GM12872 (cell line): Measurements from ENCODE around the gene NUP62.

Source experiments
- TF ChIP-seq, protein P1 (sequence below): IDR thresholded peaks from 3 replicates; pipeline ENCODE4 v1.5.1; 2011; ENCODE audit warnings: low read depth, mild to moderate bottlenecking, low read length, moderate library complexity; ENCODE audit not compliant: insufficient read depth

Gene NUP62

DNA sequence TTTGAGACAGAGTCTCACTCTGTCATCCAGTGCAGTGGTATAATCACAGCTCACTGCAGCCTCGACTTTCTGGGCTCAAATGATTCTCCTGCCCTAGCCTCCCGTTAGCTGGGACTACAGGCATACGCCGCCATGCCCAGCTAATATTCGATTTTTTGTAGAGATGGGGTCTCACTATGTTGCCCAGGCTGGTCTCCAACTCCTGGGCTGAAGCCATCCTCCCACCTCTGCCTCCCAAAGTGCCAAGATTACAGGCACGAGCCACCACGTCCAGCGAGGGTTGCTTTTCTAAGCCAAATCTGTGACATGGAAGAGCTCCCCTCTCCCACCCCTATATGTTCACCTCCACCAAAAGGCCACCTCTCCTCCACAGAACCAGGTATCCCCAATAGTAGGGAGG lies 11.2 kb downstream of the NUP62 start:
- TF ChIP-seq, protein P1, sequence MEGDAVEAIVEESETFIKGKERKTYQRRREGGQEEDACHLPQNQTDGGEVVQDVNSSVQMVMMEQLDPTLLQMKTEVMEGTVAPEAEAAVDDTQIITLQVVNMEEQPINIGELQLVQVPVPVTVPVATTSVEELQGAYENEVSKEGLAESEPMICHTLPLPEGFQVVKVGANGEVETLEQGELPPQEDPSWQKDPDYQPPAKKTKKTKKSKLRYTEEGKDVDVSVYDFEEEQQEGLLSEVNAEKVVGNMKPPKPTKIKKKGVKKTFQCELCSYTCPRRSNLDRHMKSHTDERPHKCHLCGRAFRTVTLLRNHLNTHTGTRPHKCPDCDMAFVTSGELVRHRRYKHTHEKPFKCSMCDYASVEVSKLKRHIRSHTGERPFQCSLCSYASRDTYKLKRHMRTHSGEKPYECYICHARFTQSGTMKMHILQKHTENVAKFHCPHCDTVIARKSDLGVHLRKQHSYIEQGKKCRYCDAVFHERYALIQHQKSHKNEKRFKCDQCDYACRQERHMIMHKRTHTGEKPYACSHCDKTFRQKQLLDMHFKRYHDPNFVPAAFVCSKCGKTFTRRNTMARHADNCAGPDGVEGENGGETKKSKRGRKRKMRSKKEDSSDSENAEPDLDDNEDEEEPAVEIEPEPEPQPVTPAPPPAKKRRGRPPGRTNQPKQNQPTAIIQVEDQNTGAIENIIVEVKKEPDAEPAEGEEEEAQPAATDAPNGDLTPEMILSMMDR: no peak

GRCh38 chr19:49916839-49917733 lies 12.2 kb downstream of the NUP62 start:
- TF ChIP-seq, protein P1: peak; percentile 25; the same call in 1 of the 3 replicates

DNA sequence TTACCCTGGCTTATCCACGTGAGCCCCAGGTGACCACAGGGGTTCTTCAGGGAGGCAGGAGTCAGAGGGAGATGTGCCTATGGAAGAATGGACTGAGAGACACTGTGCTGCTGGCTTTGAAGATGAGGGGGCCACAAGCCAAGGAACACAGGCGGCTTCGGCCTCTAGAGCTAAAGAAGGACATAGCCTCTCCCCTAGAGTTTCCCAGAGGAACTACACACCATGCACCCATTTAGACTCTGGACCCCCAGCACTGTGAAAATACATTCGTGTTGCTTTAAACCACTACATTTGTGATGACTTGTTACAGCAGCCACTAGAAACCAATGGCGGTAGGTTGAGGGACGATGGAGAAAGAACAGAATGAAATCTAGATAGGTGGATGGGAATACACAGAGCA lies 14.0 kb downstream of the NUP62 start:
- TF ChIP-seq, protein P1: peak; percentile 53; the same call in 2 of the 3 replicates

DNA sequence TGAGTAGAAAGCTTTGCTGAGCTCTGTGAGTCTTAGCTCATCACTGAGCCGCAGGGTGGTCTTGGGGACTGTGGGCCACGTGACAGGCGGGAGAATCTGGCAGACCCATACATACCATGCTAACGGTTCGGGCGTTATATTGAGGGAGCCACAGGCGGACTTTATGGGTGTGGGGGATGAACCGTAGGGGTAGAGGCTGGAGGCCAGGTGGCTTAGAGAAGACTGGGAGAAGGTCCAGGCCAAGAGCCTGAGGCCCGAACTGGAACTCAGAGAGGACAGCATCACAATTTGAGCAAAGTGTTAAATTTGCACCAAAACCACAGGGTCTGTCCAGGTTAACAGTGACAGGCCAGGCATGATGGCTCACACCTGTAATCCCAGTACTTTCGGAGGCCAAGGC lies 15.6 kb downstream of the NUP62 start:
- TF ChIP-seq, protein P1: no peak

DNA sequence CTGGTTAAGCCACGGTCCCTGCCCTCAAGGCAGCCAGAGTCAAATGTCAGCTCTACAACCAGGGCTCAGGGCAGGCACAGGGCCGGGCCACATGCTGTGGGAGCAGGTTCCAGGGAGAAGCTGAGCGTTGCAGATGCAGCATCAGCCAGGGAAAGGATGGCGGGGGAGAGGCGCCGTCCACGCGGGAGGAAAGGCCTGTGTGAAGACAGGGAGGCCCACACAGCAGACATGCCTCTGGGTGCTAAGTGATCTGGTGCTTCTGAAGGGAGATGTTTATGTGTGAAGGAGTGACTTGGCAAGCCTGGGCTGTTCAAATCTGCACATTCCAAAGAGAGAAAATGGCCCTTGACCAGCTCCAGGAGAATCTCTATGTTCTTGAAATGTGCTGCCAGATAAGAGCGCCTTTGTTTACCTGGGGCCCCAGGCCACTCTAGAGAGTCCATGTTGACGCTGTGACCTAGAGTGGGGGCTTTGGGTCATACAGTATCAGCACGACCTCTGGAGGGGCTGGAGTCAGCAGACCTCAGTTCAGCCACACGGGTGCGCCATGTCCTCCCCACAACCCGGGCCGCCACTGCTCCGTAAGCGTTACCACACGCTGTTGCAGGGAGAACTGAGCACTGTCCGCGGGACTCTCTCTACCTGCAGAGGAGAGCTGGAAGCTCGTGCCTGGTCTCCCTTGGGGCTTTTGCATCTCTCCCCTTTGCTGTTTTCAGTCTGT lies 16.2 kb downstream of the NUP62 start:
- TF ChIP-seq, protein P1: peak; percentile 71

- TF ChIP-seq, protein P1: no peak
Observed at GRCh38 chr19:49911381-49912145, 17.7 kb downstream of the NUP62 start.

DNA sequence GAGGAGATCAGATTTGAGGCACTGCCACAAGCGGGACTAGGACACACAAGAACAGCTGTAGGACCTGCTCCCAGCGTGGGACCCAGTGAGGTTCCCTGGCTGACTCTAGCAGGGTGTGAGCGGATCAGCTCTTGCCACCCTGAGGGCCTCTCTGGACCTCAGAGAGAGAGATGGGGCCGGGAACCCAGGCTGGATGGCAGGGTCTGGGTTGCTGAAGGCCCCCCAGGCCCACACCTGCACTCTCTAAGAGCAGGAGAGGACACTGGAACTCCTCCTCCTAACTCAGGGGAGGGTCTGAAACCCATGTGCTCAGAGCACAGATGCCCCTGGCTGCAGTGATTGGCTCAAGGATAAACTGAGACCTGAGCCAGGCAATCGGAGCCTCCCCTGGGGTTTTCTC lies 19.1 kb downstream of the NUP62 start:
- TF ChIP-seq, protein P1: no peak
